Hepatocyte (in vitro differentiated cells): ENCODE results near the gene PAXX.

Source experiments
- CTCF ChIP-seq: fragments of 200-600 bp; sonication (generic); IDR thresholded peaks from 2 replicates; pipeline ENCODE4 v1.5.1; 2016; ENCODE audit warnings: antibody characterized with exemption, mild to moderate bottlenecking; ENCODE audit not compliant: poor library complexity
- EZH2 ChIP-seq: fragments of 200-600 bp; sonication (generic); IDR thresholded peaks from 2 replicates; pipeline ENCODE4 v1.6.1; 2016; ENCODE audit warnings: antibody characterized with exemption, mild to moderate bottlenecking, borderline replicate concordance
- EZH2phosphoT487 ChIP-seq: fragments of 200-600 bp; sonication (generic); IDR thresholded peaks from one replicate; pipeline ENCODE4 v1.6.1; 2018; ENCODE audit warnings: antibody characterized with exemption, mild to moderate bottlenecking, low read depth, moderate library complexity; ENCODE audit not compliant: unreplicated experiment, severe bottlenecking

GRCh38 chr9:136972743-136973142, 19.5 kb upstream of the PAXX start:
- TF ChIP-seq CTCF, result no peak
- TF ChIP-seq EZH2, result no peak
- TF ChIP-seq EZH2phosphoT487, result no peak
